Measurements from ENCODE around the gene BCL7B. TPM values are rescaled to one million over a fixed set of nuclear protein-coding genes. Genes with fewer than 3 reads are reported as not detected.

The BCL7B gene
- total RNA-seq, 4 donors from 2014 or later = 107 to 131 (median 109) TPM

DNA sequence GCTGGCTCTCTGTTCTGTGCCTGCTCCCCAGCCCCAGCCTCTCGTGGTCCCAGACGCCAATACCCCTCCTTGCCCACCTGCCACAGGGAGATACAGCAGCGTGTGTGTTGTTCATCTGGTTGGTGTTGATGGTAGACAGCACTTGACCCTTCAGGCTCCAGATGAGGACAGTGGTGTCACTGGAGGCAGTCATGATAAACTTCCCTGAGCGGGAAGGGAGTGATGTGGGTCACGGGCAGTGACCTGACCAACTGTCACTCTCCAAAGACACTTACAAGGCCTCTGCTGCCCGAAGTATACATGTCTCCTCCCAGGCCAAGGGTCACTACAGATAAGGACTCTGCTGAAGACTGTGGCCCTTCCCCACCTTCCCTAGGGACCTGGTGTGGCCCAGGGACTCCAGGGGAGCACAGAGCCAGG is 15.3 kb upstream of the BCL7B start:
- H3K36me3 ChIP-seq = peaks cover 44 to 81% (median 66%) of the 10 kb centered on the region in 4 donors
- 58% methylated on average over 3 of the region's 6 CpGs for WGBS
- no peaks in the 10 kb centered on the region for H3K27me3 ChIP-seq
- intact Hi-C loops (cut with DNase I) = no loop called here
- TF ChIP-seq POLR2AphosphoS5 (IDR thresholded peaks at IDR 0.05) (no peak), POLR2A (IDR thresholded peaks at IDR 0.05; ENCODE audit: low read depth) (no peak), EP300 (IDR thresholded peaks at IDR 0.05) (no peak)
- TF ChIP-seq, protein P1, sequence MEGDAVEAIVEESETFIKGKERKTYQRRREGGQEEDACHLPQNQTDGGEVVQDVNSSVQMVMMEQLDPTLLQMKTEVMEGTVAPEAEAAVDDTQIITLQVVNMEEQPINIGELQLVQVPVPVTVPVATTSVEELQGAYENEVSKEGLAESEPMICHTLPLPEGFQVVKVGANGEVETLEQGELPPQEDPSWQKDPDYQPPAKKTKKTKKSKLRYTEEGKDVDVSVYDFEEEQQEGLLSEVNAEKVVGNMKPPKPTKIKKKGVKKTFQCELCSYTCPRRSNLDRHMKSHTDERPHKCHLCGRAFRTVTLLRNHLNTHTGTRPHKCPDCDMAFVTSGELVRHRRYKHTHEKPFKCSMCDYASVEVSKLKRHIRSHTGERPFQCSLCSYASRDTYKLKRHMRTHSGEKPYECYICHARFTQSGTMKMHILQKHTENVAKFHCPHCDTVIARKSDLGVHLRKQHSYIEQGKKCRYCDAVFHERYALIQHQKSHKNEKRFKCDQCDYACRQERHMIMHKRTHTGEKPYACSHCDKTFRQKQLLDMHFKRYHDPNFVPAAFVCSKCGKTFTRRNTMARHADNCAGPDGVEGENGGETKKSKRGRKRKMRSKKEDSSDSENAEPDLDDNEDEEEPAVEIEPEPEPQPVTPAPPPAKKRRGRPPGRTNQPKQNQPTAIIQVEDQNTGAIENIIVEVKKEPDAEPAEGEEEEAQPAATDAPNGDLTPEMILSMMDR (IDR thresholded peaks at IDR 0.05) = no peak
- no peak for DNase-seq (ENCODE audit: extremely low spot score)
- no peak overlapping the region for H3K4me3 ChIP-seq
- H3K4me1 ChIP-seq = peaks cover 15 to 27% (median 21%) of the 10 kb centered on the region in 4 donors
- no peak overlapping the region for H3K27ac ChIP-seq (replicated peaks in 1 of 4)
- no peaks in the 10 kb centered on the region for H3K9me3 ChIP-seq

DNA sequence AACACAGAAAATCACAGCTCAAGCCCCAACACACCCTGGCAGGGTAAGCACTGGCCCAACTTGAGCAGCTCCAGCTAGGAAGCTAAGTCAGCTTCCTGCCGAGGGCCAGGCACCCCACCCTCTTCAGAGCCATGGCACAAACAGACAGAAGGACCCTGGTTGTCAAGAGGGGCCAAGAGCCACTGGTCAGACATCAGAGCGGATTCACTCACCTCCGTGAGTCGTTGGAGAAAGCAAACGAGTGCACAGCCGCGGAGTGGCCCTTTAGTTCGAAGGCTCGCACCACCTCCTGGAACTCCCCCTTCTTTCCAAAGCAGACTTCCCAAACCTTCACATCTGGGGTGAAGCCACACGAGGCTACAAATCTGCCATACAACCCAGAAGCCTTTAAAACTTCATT is 13.5 kb upstream of the BCL7B start:
- DNase-seq (ENCODE audit: extremely low spot score) = no peak
- H3K36me3 ChIP-seq = peaks cover 44 to 76% (median 66%) of the 10 kb centered on the region in 4 donors
- no peak overlapping the region for H3K4me3 ChIP-seq
- no peak for TF ChIP-seq EP300 (IDR thresholded peaks at IDR 0.05)
- no peak for TF ChIP-seq POLR2AphosphoS5 (IDR thresholded peaks at IDR 0.05)
- TF ChIP-seq, protein P1 (IDR thresholded peaks at IDR 0.05) = no peak
- no peak for TF ChIP-seq POLR2A (IDR thresholded peaks at IDR 0.05; ENCODE audit: low read depth)
- no peaks in the 10 kb centered on the region for H3K27me3 ChIP-seq
- intact Hi-C loops (cut with DNase I) = no loop called here
- no peak overlapping the region for H3K27ac ChIP-seq (replicated peaks in 1 of 4)
- H3K4me1 ChIP-seq = peaks cover 0 to 10% (median 3%) of the 10 kb centered on the region in 4 donors
- WGBS = 93% methylated on average over 10 of the region's 10 CpGs
- no peaks in the 10 kb centered on the region for H3K9me3 ChIP-seq

DNA sequence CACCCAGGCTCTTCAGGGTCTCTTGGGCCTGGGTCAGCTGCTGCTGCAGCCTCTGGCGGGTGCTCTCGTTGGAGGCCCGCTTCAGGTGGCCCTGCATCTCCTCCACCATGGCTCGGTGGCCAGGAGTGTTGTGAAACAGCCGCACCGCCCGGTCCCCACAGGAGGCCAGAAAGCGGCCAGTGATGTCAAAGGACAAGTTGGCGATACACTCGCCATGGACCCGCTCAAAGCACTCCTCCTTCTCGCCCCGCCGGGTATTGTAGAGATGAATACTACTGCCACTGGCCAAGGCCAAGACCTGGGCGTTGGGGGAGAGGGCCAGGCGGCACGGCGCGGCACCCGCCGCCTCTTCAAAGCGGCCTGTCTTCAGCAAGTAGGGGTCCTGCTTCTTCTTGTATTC is 13.0 kb upstream of the BCL7B start:
- H3K27me3 ChIP-seq = no peaks in the 10 kb centered on the region
- 97% methylated on average over 5 of the region's 22 CpGs for WGBS
- no peaks in the 10 kb centered on the region for H3K9me3 ChIP-seq
- no peak overlapping the region for H3K4me3 ChIP-seq
- TF ChIP-seq POLR2AphosphoS5 (IDR thresholded peaks at IDR 0.05) (no peak), EP300 (IDR thresholded peaks at IDR 0.05) (no peak), POLR2A (IDR thresholded peaks at IDR 0.05; ENCODE audit: low read depth) (no peak)
- TF ChIP-seq, protein P1 (IDR thresholded peaks at IDR 0.05) = no peak
- no peak overlapping the region for H3K27ac ChIP-seq (replicated peaks in 1 of 4)
- intact Hi-C loops (cut with DNase I) = no loop called here
- no peak for DNase-seq (ENCODE audit: extremely low spot score)
- peaks cover 44 to 72% (median 64%) of the 10 kb centered on the region in 4 donors for H3K36me3 ChIP-seq
- peaks cover 0 to 6% (median 1%) of the 10 kb centered on the region in 4 donors for H3K4me1 ChIP-seq

DNA sequence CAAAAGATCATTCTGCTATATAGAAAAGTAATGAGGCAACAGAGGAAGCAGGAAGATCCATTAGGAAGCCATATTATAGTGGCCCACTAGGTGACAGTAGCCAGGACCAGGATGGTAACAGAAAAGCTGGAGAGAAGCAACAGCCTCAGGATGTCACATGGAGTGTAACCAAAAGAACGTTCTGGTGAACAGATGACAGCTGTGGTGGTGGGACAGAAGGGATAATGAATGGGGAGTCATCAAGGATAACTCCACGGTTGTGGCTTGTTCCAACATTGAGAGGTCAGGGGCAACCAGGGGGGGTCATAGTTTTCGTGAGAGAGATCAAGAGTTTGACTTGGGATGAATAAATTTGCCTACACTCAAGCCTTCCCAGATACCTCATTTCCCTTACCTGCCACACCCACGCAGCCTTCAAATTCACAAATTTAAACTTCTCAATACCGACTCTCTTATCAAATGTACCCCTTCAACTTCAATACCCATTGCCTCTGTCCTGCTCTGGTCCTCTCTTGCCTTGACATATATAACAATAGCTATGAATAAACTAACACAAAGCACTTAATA is 11.6 kb upstream of the BCL7B start:
- no peak for DNase-seq (ENCODE audit: extremely low spot score)
- Histone ChIP-seq H3K36me3 (peaks cover 44 to 59% (median 54%) of the 10 kb centered on the region in 4 donors), H3K4me3 (no peak overlapping the region), H3K9me3 (no peaks in the 10 kb centered on the region), H3K27ac (replicated peaks in 1 of 4) (no peak overlapping the region), H3K4me1 (no peaks in the 10 kb centered on the region), H3K27me3 (no peaks in the 10 kb centered on the region)
- intact Hi-C loops (cut with DNase I) = no loop called here
- WGBS = 79% methylated on average over 5 of the region's 5 CpGs
- TF ChIP-seq POLR2AphosphoS5 (IDR thresholded peaks at IDR 0.05) (no peak), EP300 (IDR thresholded peaks at IDR 0.05) (no peak), POLR2A (IDR thresholded peaks at IDR 0.05; ENCODE audit: low read depth) (no peak)
- TF ChIP-seq, protein P1 (IDR thresholded peaks at IDR 0.05) = no peak
